ENCODE measurements around the gene NTMT1. TPM values are rescaled to one million over a fixed set of nuclear protein-coding genes. Genes with fewer than 3 reads are reported as not detected.

Gene NTMT1
- total RNA-seq, 4 donors from 2014 or later: 23.9 to 30.6 (median 27.5) TPM

GRCh38 chr9:129619787-129620668 is 5.9 kb upstream of the NTMT1 start:
- Histone ChIP-seq H3K4me3 (peak overlapping the region; percentile 32 to 69 (median 44)), H3K27ac (peak overlapping the region; percentile 9 to 90 (median 78)), H3K4me1 (peaks cover 0 to 27% (median 10%) of the 10 kb centered on the region in 4 donors), H3K9me3 (no peaks in the 10 kb centered on the region), H3K27me3 (peaks cover 0 to 4% of the 10 kb centered on the region in 2 donors), H3K36me3 (no peaks in the 10 kb centered on the region)
- TF ChIP-seq POLR2A (IDR thresholded peaks at IDR 0.05) (no peak), EP300 (IDR thresholded peaks at IDR 0.05) (no peak)
- TF ChIP-seq, protein P1, sequence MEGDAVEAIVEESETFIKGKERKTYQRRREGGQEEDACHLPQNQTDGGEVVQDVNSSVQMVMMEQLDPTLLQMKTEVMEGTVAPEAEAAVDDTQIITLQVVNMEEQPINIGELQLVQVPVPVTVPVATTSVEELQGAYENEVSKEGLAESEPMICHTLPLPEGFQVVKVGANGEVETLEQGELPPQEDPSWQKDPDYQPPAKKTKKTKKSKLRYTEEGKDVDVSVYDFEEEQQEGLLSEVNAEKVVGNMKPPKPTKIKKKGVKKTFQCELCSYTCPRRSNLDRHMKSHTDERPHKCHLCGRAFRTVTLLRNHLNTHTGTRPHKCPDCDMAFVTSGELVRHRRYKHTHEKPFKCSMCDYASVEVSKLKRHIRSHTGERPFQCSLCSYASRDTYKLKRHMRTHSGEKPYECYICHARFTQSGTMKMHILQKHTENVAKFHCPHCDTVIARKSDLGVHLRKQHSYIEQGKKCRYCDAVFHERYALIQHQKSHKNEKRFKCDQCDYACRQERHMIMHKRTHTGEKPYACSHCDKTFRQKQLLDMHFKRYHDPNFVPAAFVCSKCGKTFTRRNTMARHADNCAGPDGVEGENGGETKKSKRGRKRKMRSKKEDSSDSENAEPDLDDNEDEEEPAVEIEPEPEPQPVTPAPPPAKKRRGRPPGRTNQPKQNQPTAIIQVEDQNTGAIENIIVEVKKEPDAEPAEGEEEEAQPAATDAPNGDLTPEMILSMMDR (IDR thresholded peaks at IDR 0.05): peak in 2 of 5 experiments; percentile 4 to 28
- no peak for DNase-seq (ENCODE audit: low spot score in 2 of 2)
- 1 to 5% methylated on average over 18 to 19 of the region's 82 CpGs for WGBS, 2 donors

GRCh38 chr9:129620669-129621295 is 5.2 kb upstream of the NTMT1 start, which contains the start of gene C9orf50:
Gene C9orf50, minus strand, starts transcription at chr9:129621101. Its CDS starts 527 bp downstream, at chr9:129620574.
- TF ChIP-seq POLR2A (IDR thresholded peaks at IDR 0.05) (no peak), EP300 (IDR thresholded peaks at IDR 0.05) (no peak)
- TF ChIP-seq, protein P1 (IDR thresholded peaks at IDR 0.05): no peak
- DNase-seq (ENCODE audit: low spot score in 2 of 2): no peak
- Histone ChIP-seq H3K27ac (peak within 1 kb of the TSS; percentile 9 to 90 (median 78)), H3K36me3 (no peaks in the 10 kb centered on the region), H3K9me3 (no peaks in the 10 kb centered on the region), H3K27me3 (peaks cover 0 to 4% of the 10 kb centered on the region in 2 donors), H3K4me3 (peak within 1 kb of the TSS; percentile 32 to 69 (median 44)), H3K4me1 (peaks cover 0 to 34% (median 13%) of the 10 kb centered on the region in 4 donors)
- WGBS, 2 donors: 24 to 29% methylated on average over 15 to 21 of the region's 21 CpGs

- Histone ChIP-seq H3K27me3 (peaks cover 0 to 4% of the 10 kb centered on the region in 2 donors), H3K27ac (no peak overlapping the region), H3K4me1 (peaks cover 0 to 51% (median 29%) of the 10 kb centered on the region in 4 donors), H3K9me3 (no peaks in the 10 kb centered on the region), H3K36me3 (no peaks in the 10 kb centered on the region), H3K4me3 (no peak overlapping the region)
- 41 to 43% methylated on average over 6 of the region's 6 CpGs for WGBS, 2 donors
- no peak for DNase-seq (ENCODE audit: low spot score in 2 of 2)
- TF ChIP-seq POLR2A (IDR thresholded peaks at IDR 0.05) (no peak), EP300 (IDR thresholded peaks at IDR 0.05) (no peak)
- TF ChIP-seq, protein P1 (IDR thresholded peaks at IDR 0.05): no peak
These were observed 2.6 kb upstream of the NTMT1 start for GRCh38 chr9:129623331-129623730.

DNA sequence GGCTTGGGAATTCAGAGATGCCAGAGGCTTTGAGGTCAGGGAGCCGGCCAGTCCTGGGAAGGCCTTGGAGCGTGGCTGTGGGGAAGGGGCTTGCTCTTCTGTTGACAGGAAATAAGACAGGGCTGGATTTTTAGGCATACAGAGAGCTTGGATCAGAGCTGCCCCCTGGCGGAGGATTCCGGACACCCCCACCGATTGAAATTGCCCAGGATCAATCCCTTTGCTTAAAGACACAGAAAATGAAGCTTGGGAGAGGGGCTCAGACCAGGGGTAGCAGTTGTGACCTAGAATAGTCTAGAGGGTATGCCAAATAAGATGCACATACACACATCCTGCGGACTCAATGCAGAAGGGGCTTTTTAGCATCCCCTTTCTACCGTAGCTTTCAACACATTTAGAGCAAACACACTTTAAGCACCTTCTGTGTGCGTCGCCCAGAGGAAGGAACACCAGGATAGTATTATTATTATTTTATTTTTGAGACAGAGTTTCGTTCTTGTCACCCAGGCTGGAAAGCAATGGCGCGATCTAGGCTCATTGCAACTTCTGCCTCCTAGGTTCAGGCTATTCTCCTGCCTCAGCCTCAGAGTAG is 1.7 kb upstream of the NTMT1 start:
- Histone ChIP-seq H3K4me1 (peaks cover 0 to 61% (median 33%) of the 10 kb centered on the region in 4 donors), H3K4me3 (no peak overlapping the region), H3K27me3 (peaks cover 0 to 4% of the 10 kb centered on the region in 2 donors), H3K27ac (peak overlapping the region in 1 of 4 donors; percentile 6), H3K9me3 (no peaks in the 10 kb centered on the region), H3K36me3 (no peaks in the 10 kb centered on the region)
- peak; percentile 46 to 68 for DNase-seq (ENCODE audit: low spot score in 2 of 2)
- TF ChIP-seq, protein P1 (IDR thresholded peaks at IDR 0.05): peak; percentile 63 to 73 (median 66)
- no peak for TF ChIP-seq EP300 (IDR thresholded peaks at IDR 0.05)
- whole genome bisulfite sequencing, 2 donors: 44 to 45% methylated on average over 12 of the region's 12 CpGs
